Adrenal gland (tissue), 12 donors: ENCODE measurements around the gene MYT1. TPM values are rescaled to one million over a fixed set of nuclear protein-coding genes. Genes with fewer than 3 reads are reported as not detected.

Experiments
- DNase-seq, 7 donors: peaks; one replicate each; pipeline ENCODE4 v3.0.0-alpha.2; 2019 to 2020
- H3K27ac ChIP-seq, 5 donors: fragments of 200-600 bp; sonication (generic) in 4 of 5; 1 replicate in 3 of 5; 2 replicates in 2 of 5; pipeline versions ENCODE4 v1.5.1 to v1.8.0; 2016 to 2020; ENCODE audit warnings: mild to moderate bottlenecking in 1 of 5
- H3K27me3 ChIP-seq: fragments of 200-600 bp; 2 replicates; pipeline ENCODE4 v1.8.0; 2021
- H3K36me3 ChIP-seq, 2 donors: fragments of 200-600 bp; replicated peaks in 1 of 2; 1 replicate in 1 of 2; 2 replicates in 1 of 2; pipeline versions ENCODE4 v1.5.1 to v1.8.0; 2018 to 2022
- H3K4me1 ChIP-seq, 2 donors: fragments of 200-600 bp; replicated peaks in 1 of 2; 1 replicate in 1 of 2; 2 replicates in 1 of 2; pipeline versions ENCODE4 v1.5.1 to v1.8.0; 2018 to 2021
- H3K4me3 ChIP-seq, 4 donors: fragments of 200-600 bp; sonication (generic) in 3 of 4; one replicate each; pipeline ENCODE4 v1.5.1; 2016 to 2018
- H3K9me3 ChIP-seq, 3 donors: fragments of 200-600 bp; sonication (generic) in 1 of 3; replicated peaks in 1 of 3; 1 replicate in 2 of 3; 2 replicates in 1 of 3; pipeline versions ENCODE4 v1.5.1 to v1.8.0; 2016 to 2021
- CTCF ChIP-seq, 6 experiments: fragments of 450-650 bp in 4 of 6; fragments of 200-600 bp in 2 of 6; sonication (generic) in 1 of 6; IDR thresholded peaks; 1 replicate in 5 of 6; 2 replicates in 1 of 6; pipeline versions ENCODE4 v1.5.1 to v1.8.0; 2016 to 2021; ENCODE audit warnings: antibody characterized with exemption in 6 of 6, mild to moderate bottlenecking in 2 of 6, moderate library complexity in 1 of 6
- POLR2A ChIP-seq, 2 donors: fragments of 450-650 bp; IDR thresholded peaks; one replicate each; pipeline ENCODE4 v1.6.1; 2017; ENCODE audit warnings: antibody characterized with exemption in 2 of 2, mild to moderate bottlenecking in 2 of 2, moderate library complexity in 1 of 2
- WGBS, 4 donors: extraction: QIAGEN DNeasy Blood & Tissue Kit in 2 of 4; methylation state at CpG; one replicate each; pipeline versions ENCODE4 v1.1.5 to v1.1.7; 2013 to 2017; 5-methylcytosine and 5-hydroxymethylcytosine counted together
- intact Hi-C, 2 donors: fragments of 100-400 bp; cut with DNase I; formaldehyde crosslinking; loops; one replicate each; pipeline versions ENCODE4 v1.14.1 to v1.15.0; 2022 to 2023
- polyA plus RNA-seq, 3 donors: library from polyadenylated mRNA; stranded (reverse); fragments of 200-250 nt in 2 of 3; fragments of 350-450 nt in 1 of 3; fragmentation: Illumina TruSeq in 1 of 3; extraction: RNeasy Lipid Tissue Mini Kit (QIAGEN cat#74804) in 1 of 3; gene quantifications; one replicate each; pipeline ENCODE4 v1.2.3, GENCODE V29; 2013 to 2014
- total RNA-seq, 9 donors: library from RNA; depleted of rRNA in 4 of 9; stranded (reverse); fragments of >200 nt in 4 of 9; fragments of 120-200 nt in 1 of 9; fragmentation: NEBNext Ultra II Directional in 1 of 9; extraction: Animal tissue kit (Norgen Biotek cat#: 25700) in 1 of 9; gene quantifications; one replicate each; pipeline versions ENCODE4 v1.1.0 to v1.2.4, GENCODE V29; 2013 to 2023
- donor health status: healthy with polysubstance abuse.
- donor health status: Bipolar disorder and iron deficiency.
- donor health status: DM: yes; HTN: yes; CAD: no.
- donor health status: DM: no; HTN: no; CAD: no.
- donor health status: DM: no; HTN: no; CAD: no.
- donor health status: DM: yes; HTN: yes; CAD: no.

The MYT1 gene
- total and polyA plus RNA-seq, 12 donors: 0.61 to 8.5 (median 2.7) TPM

- 31 to 66% (median 43%) methylated on average over 3 to 9 of the region's 9 CpGs for WGBS, 4 donors
- Histone ChIP-seq H3K27ac (no peak overlapping the region), H3K9me3 (no peaks in the 10 kb centered on the region), H3K36me3 (no peaks in the 10 kb centered on the region), H3K4me1 (no peaks in the 10 kb centered on the region), H3K4me3 (no peak overlapping the region), H3K27me3 (no peaks in the 10 kb centered on the region)
- DNase-seq: no peak
- no peak for TF ChIP-seq POLR2A (IDR thresholded peaks at IDR 0.05)
- no peak for TF ChIP-seq CTCF (IDR thresholded peaks at IDR 0.05)
- intact Hi-C loops: no loop called here
Measured at GRCh38 chr20:64192406-64192805, 28.2 kb downstream of the MYT1 start.

- 55 to 66% (median 64%) methylated on average over 3 of the region's 3 CpGs for WGBS, 4 donors
- H3K27me3 ChIP-seq: no peaks in the 10 kb centered on the region
- no peak for TF ChIP-seq CTCF (IDR thresholded peaks at IDR 0.05)
- TF ChIP-seq POLR2A (IDR thresholded peaks at IDR 0.05): no peak
Measured at GRCh38 chr20:64193058-64193457, 28.8 kb downstream of the MYT1 start.

GRCh38 chr20:64194269-64194668 is 30.0 kb downstream of the MYT1 start:
- no peak overlapping the region for H3K4me3 ChIP-seq
- no peaks in the 10 kb centered on the region for H3K27me3 ChIP-seq
- H3K9me3 ChIP-seq: no peaks in the 10 kb centered on the region
- H3K27ac ChIP-seq: peak overlapping the region in 1 of 5 donors; percentile 8
- intact Hi-C loops: no loop called here
- H3K4me1 ChIP-seq: no peaks in the 10 kb centered on the region
- H3K36me3 ChIP-seq: no peaks in the 10 kb centered on the region
- no peak for DNase-seq
- TF ChIP-seq POLR2A (IDR thresholded peaks at IDR 0.05): no peak
- TF ChIP-seq CTCF (IDR thresholded peaks at IDR 0.05): no peak

More at GRCh38 chr20:64193058-64193457, 28.8 kb downstream of the MYT1 start:
- H3K27ac ChIP-seq: no peak overlapping the region
- no peaks in the 10 kb centered on the region for H3K9me3 ChIP-seq
- H3K36me3 ChIP-seq: no peaks in the 10 kb centered on the region
- no peak for DNase-seq
- no peaks in the 10 kb centered on the region for H3K4me1 ChIP-seq
- no peak overlapping the region for H3K4me3 ChIP-seq
- intact Hi-C loops: no loop called here

- intact Hi-C loops: no loop called here
- H3K4me3 ChIP-seq: no peak overlapping the region
- no peaks in the 10 kb centered on the region for H3K27me3 ChIP-seq
- WGBS, 4 donors: 78 to 84% (median 82%) methylated on average over 13 to 15 of the region's 15 CpGs
- H3K27ac ChIP-seq: no peak overlapping the region
- H3K9me3 ChIP-seq: no peaks in the 10 kb centered on the region
- DNase-seq: no peak
- H3K36me3 ChIP-seq: no peaks in the 10 kb centered on the region
- H3K4me1 ChIP-seq: no peaks in the 10 kb centered on the region
- TF ChIP-seq POLR2A (IDR thresholded peaks at IDR 0.05) (no peak), CTCF (IDR thresholded peaks at IDR 0.05) (no peak)
Measured at GRCh38 chr20:64196309-64196708, 32.1 kb downstream of the MYT1 start.
